Activated CD8-positive, alpha-beta memory T cell treated with anti-CD3 and anti-CD28 coated beads, Interleukin-2, amount 10 ng/mL, durations not matched to agents 7 days and 5 days (primary cell): ENCODE measurements around the gene CDH20. TPM values are rescaled to one million over a fixed set of nuclear protein-coding genes. Genes with fewer than 3 reads are reported as not detected.

Experiments used
- ATAC-seq: fragments of 150-1000 bp; cut with Tn5 transposase; one replicate; pipeline ENCODE4 v1.10.0; 2021; ENCODE audit warnings: moderate library complexity
- CTCF ChIA-PET: fragments of 350-600 bp; sonication (Branson Sonifier 250); formaldehyde crosslinking; loops from one replicate; lab custom pipeline; 2021; ENCODE audit warnings: antibody characterized with exemption; lab: Charles Lee
- DNase-seq: peaks from one replicate; pipeline ENCODE4 v3.0.0-alpha.2; 2020
- H3K27ac Mint-ChIP-seq: one replicate; pipeline ENCODE4 v1.8.0; 2021; ENCODE audit warnings: mild to moderate bottlenecking, mixed read lengths
- H3K27me3 Mint-ChIP-seq: one replicate; pipeline ENCODE4 v1.8.0; 2021; ENCODE audit warnings: mixed read lengths
- H3K36me3 Mint-ChIP-seq: one replicate; pipeline ENCODE4 v1.8.0; 2021; ENCODE audit warnings: mild to moderate bottlenecking, mixed read lengths
- H3K4me1 Mint-ChIP-seq: one replicate; pipeline ENCODE4 v1.8.0; 2021; ENCODE audit warnings: mixed read lengths
- H3K4me3 Mint-ChIP-seq: one replicate; pipeline ENCODE4 v1.8.0; 2021; ENCODE audit warnings: mild to moderate bottlenecking, moderate library complexity, mixed read lengths
- H3K9me3 Mint-ChIP-seq: one replicate; pipeline ENCODE4 v1.8.0; 2022; ENCODE audit warnings: low read depth, mixed read lengths
- total RNA-seq, 2 experiments: library from RNA; stranded (reverse); gene quantifications; one replicate each; pipeline ENCODE4 v1.2.3, GENCODE V29; 2021

The CDH20 gene
- total RNA-seq, 2 experiments from 2014 or later, result 0.07 TPM; not detected in 1

DNA sequence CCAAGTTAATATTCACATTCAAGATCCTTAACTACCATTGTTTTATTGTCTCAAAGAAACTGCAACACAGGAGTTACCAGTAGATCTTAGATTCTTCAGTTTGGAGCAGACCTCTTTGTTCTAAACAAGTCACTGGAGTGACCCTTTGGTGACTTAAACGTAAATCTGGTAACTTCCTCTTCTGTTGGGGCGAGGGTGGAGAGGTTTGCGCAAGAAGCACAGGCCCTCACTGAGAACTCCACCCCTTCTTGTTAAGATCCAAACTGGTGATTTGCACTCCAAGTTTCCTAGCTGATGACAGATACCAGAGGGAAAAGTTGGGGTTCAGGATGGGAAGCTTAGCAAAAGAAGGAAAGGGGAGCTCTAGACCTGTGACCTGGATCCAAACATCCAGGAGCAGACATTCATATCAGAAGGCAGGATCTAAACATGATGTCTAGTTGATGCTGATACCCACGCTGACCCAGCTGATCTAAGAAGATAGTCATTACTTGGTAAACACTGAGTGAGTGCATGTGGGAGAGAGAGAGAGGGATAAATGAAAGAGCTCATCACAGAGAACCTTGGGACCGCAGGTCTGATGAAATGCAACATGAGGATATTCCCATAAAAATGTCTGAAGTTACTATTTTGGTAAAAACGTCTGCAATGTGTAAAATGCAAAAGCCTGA lies 256.0 kb downstream of the CDH20 start:
- CTCF ChIA-PET, result interaction anchor here (0.9 kb wide), 1 partner anchor 542 kb away, joined by 4 read pairs; no protein-coding TSS in a partner anchor
- ATAC-seq (no peak), DNase-seq (no peak)
- Mint-ChIP-seq H3K36me3 (no peaks in the 10 kb centered on the region), H3K9me3 (no peaks in the 10 kb centered on the region), H3K27me3 (peaks cover 22% of the 10 kb centered on the region), H3K4me3 (no peak overlapping the region), H3K4me1 (no peaks in the 10 kb centered on the region), H3K27ac (no peak overlapping the region)

DNA sequence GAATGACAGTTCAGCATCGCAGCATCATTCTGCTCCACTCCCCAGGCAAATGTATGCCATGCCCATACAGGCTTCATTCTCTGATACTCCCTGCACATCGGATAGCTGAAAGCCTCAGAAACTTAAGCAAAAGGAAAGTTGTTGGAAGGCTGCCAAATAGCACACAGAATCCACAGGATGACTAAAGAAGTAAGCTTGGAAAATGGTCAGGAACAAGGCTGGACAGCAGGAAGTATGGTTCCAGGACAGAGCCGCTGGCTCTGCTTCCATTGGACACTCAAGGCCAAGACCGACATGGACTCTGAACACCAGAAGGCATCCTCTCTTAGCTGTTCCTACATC lies 256.5 kb downstream of the CDH20 start:
- no peaks in the 10 kb centered on the region for H3K36me3 Mint-ChIP-seq
- H3K9me3 Mint-ChIP-seq, result no peaks in the 10 kb centered on the region
- no peak for DNase-seq
- ATAC-seq, result no peak
- H3K4me3 Mint-ChIP-seq, result no peak overlapping the region
- H3K4me1 Mint-ChIP-seq, result no peaks in the 10 kb centered on the region
- peaks cover 22% of the 10 kb centered on the region for H3K27me3 Mint-ChIP-seq
- H3K27ac Mint-ChIP-seq, result no peak overlapping the region
- CTCF ChIA-PET, result interaction anchor here (0.9 kb wide), 1 partner anchor 542 kb away, joined by 4 read pairs; no protein-coding TSS in a partner anchor

DNA sequence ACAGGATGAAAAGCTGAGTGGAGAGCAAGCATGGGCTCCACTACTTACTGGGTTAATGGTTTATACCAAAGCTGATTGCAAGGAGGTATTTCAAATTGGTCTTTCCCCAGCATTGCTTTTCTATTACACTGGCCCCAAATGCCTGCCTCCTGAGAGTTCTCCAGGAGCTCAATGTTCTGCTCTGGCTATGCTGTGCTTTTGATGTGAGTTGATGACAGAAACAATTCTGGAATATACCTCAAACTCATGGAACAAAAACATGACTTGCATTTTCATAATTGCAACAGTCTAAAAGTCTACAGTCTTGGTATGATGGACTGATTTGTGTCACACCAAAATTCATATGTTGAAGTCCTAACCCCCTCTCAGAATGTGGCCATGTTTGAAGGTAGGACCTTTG lies 258.0 kb downstream of the CDH20 start:
- H3K4me3 Mint-ChIP-seq, result no peak overlapping the region
- no peak for ATAC-seq
- CTCF ChIA-PET, result interaction anchor here (1.0 kb wide), 1 partner anchor 9 kb away, joined by 3 read pairs; no protein-coding TSS in a partner anchor

DNA sequence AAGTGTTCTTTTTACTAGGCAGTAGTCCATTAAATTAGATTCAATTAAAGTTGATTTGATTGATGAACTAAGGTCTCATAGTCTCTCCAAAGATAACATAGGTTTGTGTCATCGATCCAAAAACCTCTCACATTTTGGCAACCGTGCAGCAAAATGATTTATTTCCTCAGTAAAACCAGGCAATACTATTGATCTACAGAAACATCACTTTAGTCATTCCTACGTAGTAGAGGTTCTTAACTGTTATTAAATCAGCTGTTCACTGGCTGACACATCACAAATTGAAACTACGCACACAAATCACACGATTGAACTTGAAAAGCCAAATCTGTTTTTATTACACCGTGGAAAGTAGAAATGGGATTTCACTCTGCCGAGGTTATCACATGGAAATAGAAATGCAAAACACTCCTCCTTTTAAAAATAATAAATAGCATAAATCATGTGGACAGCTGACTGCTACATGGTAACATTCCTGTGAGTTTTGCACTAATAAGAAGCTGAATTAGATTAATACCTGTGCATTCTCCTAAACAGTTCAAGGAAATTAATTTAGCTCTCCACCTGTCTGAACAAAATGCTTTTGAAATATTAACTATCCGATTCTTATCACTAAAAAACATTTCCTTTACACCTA lies 262.5 kb downstream of the CDH20 start:
- no peak for ATAC-seq
- CTCF ChIA-PET, result no interaction called here
- no peaks in the 10 kb centered on the region for H3K4me1 Mint-ChIP-seq

More for the DNA sequence above, 258.0 kb downstream of the CDH20 start:
- H3K36me3 Mint-ChIP-seq, result no peaks in the 10 kb centered on the region
- no peaks in the 10 kb centered on the region for H3K9me3 Mint-ChIP-seq
- no peaks in the 10 kb centered on the region for H3K4me1 Mint-ChIP-seq
- no peak for DNase-seq
- peaks cover 11% of the 10 kb centered on the region for H3K27me3 Mint-ChIP-seq
- no peak overlapping the region for H3K27ac Mint-ChIP-seq

GRCh38 chr18:61596296-61596695 lies 263.1 kb downstream of the CDH20 start:
- DNase-seq (no peak), ATAC-seq (no peak)
- H3K4me3 Mint-ChIP-seq, result no peak overlapping the region
- no peaks in the 10 kb centered on the region for H3K36me3 Mint-ChIP-seq
- H3K4me1 Mint-ChIP-seq, result no peaks in the 10 kb centered on the region
- H3K27ac Mint-ChIP-seq, result no peak overlapping the region
- H3K9me3 Mint-ChIP-seq, result no peaks in the 10 kb centered on the region
- H3K27me3 Mint-ChIP-seq, result peaks cover 4% of the 10 kb centered on the region
- CTCF ChIA-PET, result no interaction called here

More for the DNA sequence above, 262.5 kb downstream of the CDH20 start:
- H3K36me3 Mint-ChIP-seq, result no peaks in the 10 kb centered on the region
- H3K4me3 Mint-ChIP-seq, result no peak overlapping the region
- DNase-seq, result no peak
- H3K27me3 Mint-ChIP-seq, result peaks cover 4% of the 10 kb centered on the region
- no peak overlapping the region for H3K27ac Mint-ChIP-seq
- no peaks in the 10 kb centered on the region for H3K9me3 Mint-ChIP-seq

DNA sequence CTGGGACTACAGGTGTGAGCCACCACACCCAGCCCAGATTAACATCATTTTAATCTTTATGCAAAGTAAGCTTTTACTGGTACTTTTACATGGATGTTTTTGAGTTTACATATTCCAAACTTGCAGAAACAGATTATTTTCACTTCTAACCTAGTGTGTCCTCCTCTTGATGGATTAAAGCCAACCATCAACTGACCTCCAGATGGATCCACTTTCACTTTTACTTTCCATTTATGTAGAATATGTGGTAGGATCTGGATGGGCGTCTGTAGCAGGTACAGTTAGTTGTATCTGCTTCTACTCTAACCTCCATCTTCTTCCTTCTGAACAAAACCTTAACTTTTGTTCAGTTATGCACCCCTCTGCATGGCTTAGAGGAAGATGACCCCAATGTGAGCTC lies 264.1 kb downstream of the CDH20 start:
- peaks cover 4% of the 10 kb centered on the region for H3K27me3 Mint-ChIP-seq
- no peaks in the 10 kb centered on the region for H3K4me1 Mint-ChIP-seq
- H3K4me3 Mint-ChIP-seq, result no peak overlapping the region
- CTCF ChIA-PET, result no interaction called here
- H3K36me3 Mint-ChIP-seq, result no peaks in the 10 kb centered on the region
- H3K27ac Mint-ChIP-seq, result no peak overlapping the region
- no peak for ATAC-seq
- no peaks in the 10 kb centered on the region for H3K9me3 Mint-ChIP-seq
- DNase-seq, result no peak

DNA sequence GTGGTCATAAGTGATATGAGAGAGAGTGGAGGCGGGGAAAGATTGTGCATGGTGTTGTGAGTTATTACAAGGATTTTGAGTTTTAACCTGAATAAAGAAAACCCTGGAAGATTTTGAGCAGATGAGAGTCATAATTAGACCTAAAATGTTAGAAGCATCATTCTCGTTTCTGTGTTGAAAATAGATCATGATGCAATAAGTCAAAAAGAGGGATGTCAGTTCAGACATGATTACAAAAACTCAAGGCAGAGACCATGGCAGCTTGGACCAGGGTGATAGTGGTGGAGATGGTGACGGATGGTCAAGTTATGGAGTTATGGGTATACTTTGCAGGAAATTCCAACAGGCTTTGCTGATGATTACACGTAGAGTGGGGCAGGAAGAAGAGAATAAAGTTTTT lies 267.2 kb downstream of the CDH20 start:
- ATAC-seq, result no peak
- Mint-ChIP-seq H3K27me3 (peaks cover 13% of the 10 kb centered on the region), H3K4me1 (no peaks in the 10 kb centered on the region), H3K9me3 (no peaks in the 10 kb centered on the region), H3K27ac (no peak overlapping the region), H3K4me3 (no peak overlapping the region), H3K36me3 (no peaks in the 10 kb centered on the region)
- CTCF ChIA-PET, result no interaction called here
- no peak for DNase-seq

GRCh38 chr18:61602836-61603235 lies 269.6 kb downstream of the CDH20 start:
- H3K4me1 Mint-ChIP-seq, result no peaks in the 10 kb centered on the region
- peaks cover 28% of the 10 kb centered on the region for H3K27me3 Mint-ChIP-seq
- H3K36me3 Mint-ChIP-seq, result no peaks in the 10 kb centered on the region
- no peaks in the 10 kb centered on the region for H3K9me3 Mint-ChIP-seq
- H3K4me3 Mint-ChIP-seq, result no peak overlapping the region
- no peak overlapping the region for H3K27ac Mint-ChIP-seq
- DNase-seq (no peak), ATAC-seq (no peak)
- CTCF ChIA-PET, result no interaction called here
